SK-N-SH (cell line): ENCODE results near the gene TNFSF13. TPM values are rescaled to one million over a fixed set of nuclear protein-coding genes. Genes with fewer than 3 reads are reported as not detected.

ENCODE experiments used
- CTCF ChIA-PET: fragments of 300-600, 350-600 bp; formaldehyde crosslinking; extraction: SDS; loops from one replicate; lab custom pipeline; 2021; lab: Yijun Ruan, JAX
- POLR2A ChIA-PET: fragments of 350-600 bp; sonication (Branson Sonifier 250); formaldehyde crosslinking; extraction: SDS; loops from one replicate; lab custom pipeline; 2020; ENCODE audit warnings: antibody characterized with exemption, inconsistent platforms; lab: Yijun Ruan, JAX
- DNase-seq: peaks from one replicate; pipeline ENCODE4 v3.0.0; 2012
- H2AFZ ChIP-seq: fragments of 200-600 bp; sonication (generic); 2 replicates; pipeline ENCODE4 v1.8.1; 2016; ENCODE audit warnings: antibody characterized with exemption, mild to moderate bottlenecking, low read depth
- H3F3A ChIP-seq: fragments of 200-600 bp; sonication (generic); replicated peaks from 2 replicates; pipeline ENCODE3; 2016; ENCODE audit warnings: antibody characterized with exemption, mild to moderate bottlenecking; ENCODE audit not compliant: insufficient read depth
- H3K27ac ChIP-seq, 2 experiments: fragments of 200-500 bp in 1 of 2; fragments of 200-600 bp in 1 of 2; sonication (Bioruptor generic) in 1 of 2; sonication (generic), shearing (Covaris generic) in 1 of 2; 2 replicates each; pipeline versions ENCODE4 v1.5.1 to v1.6.1; 2014 to 2016; ENCODE audit warnings: low read depth in 2 of 2, inconsistent platforms in 1 of 2, low read length in 1 of 2, mild to moderate bottlenecking in 1 of 2, mixed read lengths in 1 of 2
- H3K27me3 ChIP-seq: fragments of 200-600 bp; sonication (generic), shearing (Covaris generic); 2 replicates; pipeline ENCODE4 v1.6.1; 2016; ENCODE audit warnings: mixed run types; ENCODE audit not compliant: insufficient read depth
- H3K36me3 ChIP-seq, 2 experiments: fragments of 200-500 bp in 1 of 2; fragments of 200-600 bp in 1 of 2; sonication (Bioruptor generic) in 1 of 2; sonication (generic) in 1 of 2; replicated peaks in 1 of 2; 2 replicates each; pipeline versions ENCODE3 to v1.5.1; 2014 to 2016; ENCODE audit warnings: low read length in 1 of 2, mild to moderate bottlenecking in 1 of 2; ENCODE audit not compliant: insufficient read depth in 2 of 2, control insufficient read depth in 1 of 2
- H3K4me1 ChIP-seq, 2 experiments: fragments of 200-500 bp in 1 of 2; fragments of 200-600 bp in 1 of 2; sonication (Bioruptor generic) in 1 of 2; sonication (generic), shearing (Covaris generic) in 1 of 2; 2 replicates each; pipeline versions ENCODE4 v1.5.1 to v1.6.1; 2014 to 2016; ENCODE audit warnings: low read depth in 1 of 2, low read length in 1 of 2, mixed run types in 1 of 2; ENCODE audit not compliant: insufficient read depth in 2 of 2, control insufficient read depth in 1 of 2
- H3K4me2 ChIP-seq: fragments of 200-600 bp; sonication (generic), shearing (Covaris generic); 2 replicates; pipeline ENCODE4 v1.6.1; 2017; ENCODE audit warnings: mixed run types
- H3K4me3 ChIP-seq, 2 experiments: fragments of 200-500 bp in 1 of 2; fragments of 200-600 bp in 1 of 2; sonication (Bioruptor generic) in 1 of 2; sonication (generic), shearing (Covaris generic) in 1 of 2; 2 replicates each; pipeline versions ENCODE4 v1.5.1 to v1.8.1; 2014 to 2016; ENCODE audit warnings: low read depth in 2 of 2, inconsistent platforms in 1 of 2, low read length in 1 of 2, mild to moderate bottlenecking in 1 of 2, mixed read lengths in 1 of 2, moderate library complexity in 1 of 2
- H3K79me2 ChIP-seq: fragments of 200-600 bp; sonication (generic); 2 replicates; pipeline ENCODE4 v1.8.1; 2017; ENCODE audit warnings: mild to moderate bottlenecking; ENCODE audit not compliant: insufficient read depth
- H3K9ac ChIP-seq: fragments of 200-600 bp; sonication (generic); 2 replicates; pipeline ENCODE4 v1.6.1; 2017; ENCODE audit warnings: mixed run types
- H3K9me2 ChIP-seq: fragments of 200-600 bp; sonication (generic); 2 replicates; pipeline ENCODE4 v1.6.1; 2017; ENCODE audit warnings: mixed run types
- H3K9me3 ChIP-seq: fragments of 200-600 bp; sonication (generic); 2 replicates; pipeline ENCODE4 v1.6.1; 2017; ENCODE audit warnings: mixed run types, mild to moderate bottlenecking, moderate library complexity
- H4K20me1 ChIP-seq: fragments of 200-600 bp; sonication (generic); 2 replicates; pipeline ENCODE4 v1.6.1; 2017; ENCODE audit warnings: mild to moderate bottlenecking, mixed run types; ENCODE audit not compliant: insufficient read depth
- ELF1 ChIP-seq: IDR thresholded peaks from 2 replicates; pipeline ENCODE4 v1.4.0; 2012
- FOXM1 ChIP-seq: IDR thresholded peaks from 2 replicates; pipeline ENCODE4 v1.4.0; 2012; ENCODE audit warnings: low read depth, mild to moderate bottlenecking
- MAX ChIP-seq: IDR thresholded peaks from 2 replicates; pipeline ENCODE4 v1.4.0; 2012; ENCODE audit warnings: low read depth
- MEF2A ChIP-seq: IDR thresholded peaks from 2 replicates; pipeline ENCODE4 v1.4.0; 2012; ENCODE audit warnings: low read depth, borderline replicate concordance
- RCOR1 ChIP-seq: fragments of 150-350 bp; IDR thresholded peaks from 2 replicates; pipeline ENCODE4 v1.6.1; 2017; ENCODE audit warnings: antibody characterized with exemption, low read length
- RFX5 ChIP-seq: IDR thresholded peaks from 2 replicates; pipeline ENCODE4 v1.6.1; 2012; ENCODE audit warnings: mild to moderate bottlenecking, improper control_type of control experiment, low read length
- RXRA ChIP-seq: IDR thresholded peaks from 2 replicates; pipeline ENCODE4 v1.4.0; 2012; ENCODE audit warnings: low read depth, mild to moderate bottlenecking, borderline replicate concordance
- SIN3A ChIP-seq: IDR thresholded peaks from 2 replicates; pipeline ENCODE4 v1.6.1; 2012; ENCODE audit warnings: low read depth, mild to moderate bottlenecking, low read length, moderate library complexity, borderline replicate concordance
- USF1 ChIP-seq: IDR thresholded peaks from 2 replicates; pipeline ENCODE4 v1.4.0; 2012; ENCODE audit warnings: low read depth, borderline replicate concordance
- ZBTB33 ChIP-seq: IDR thresholded peaks from 2 replicates; pipeline ENCODE4 v1.4.0; 2012; ENCODE audit warnings: low read depth, borderline replicate concordance
- WGBS: methylation state at CpG from one replicate; pipeline ENCODE4 v1.1.6; 2017; ENCODE audit warnings: low lambda C conversion rate; 5-methylcytosine and 5-hydroxymethylcytosine counted together
- polyA plus RNA-seq, 3 experiments: library from polyadenylated mRNA; depleted of rRNA; stranded (reverse); fragments of >200 nt; gene quantifications; 2 replicates each; pipeline ENCODE4 v1.2.3, GENCODE V29; 2012

Gene TNFSF13
- polyA plus RNA-seq, 1 of the 3 experiments (the other 2 are of a cell fraction) = 2.1 TPM

GRCh38 chr17:7551396-7551795 is 7.2 kb upstream of the TNFSF13 start:
- H3K9me2 ChIP-seq = no peaks in the 10 kb centered on the region
- no peak overlapping the region for H2AFZ ChIP-seq
- DNase-seq = no peak
- no peak overlapping the region for H3K9ac ChIP-seq
- no peak overlapping the region for H3K27ac ChIP-seq
- 93% methylated on average over 4 of the region's 4 CpGs for WGBS
- POLR2A ChIA-PET = no interaction called here
- CTCF ChIA-PET = interaction anchor here (1.6 to 7.8 kb wide), 2 partner anchors 10 to 36 kb away, joined by 3 to 55 read pairs; partner anchors contain the start of gene SENP3
- TF ChIP-seq MAX (no peak), FOXM1 (no peak), RFX5 (no peak), USF1 (no peak), SIN3A (no peak), ZBTB33 (no peak), RCOR1 (no peak), RXRA (no peak)
- TF ChIP-seq, all 33 proteins: peak for 0
- Histone ChIP-seq H3K4me3 (no peak overlapping the region), H4K20me1 (no peaks in the 10 kb centered on the region), H3K79me2 (no peaks in the 10 kb centered on the region), H3K9me3 (no peaks in the 10 kb centered on the region), H3F3A (no peaks in the 10 kb centered on the region), H3K4me1 (peaks cover 0 to 8% of the 10 kb centered on the region in 2 experiments; a peak in 1 of 4 replicates), H3K4me2 (no peak overlapping the region), H3K36me3 (peaks cover 0 to 4% of the 10 kb centered on the region in 2 experiments), H3K27me3 (no peaks in the 10 kb centered on the region)

- Histone ChIP-seq H3F3A (no peaks in the 10 kb centered on the region), H3K27me3 (no peaks in the 10 kb centered on the region), H3K4me2 (no peak overlapping the region), H3K4me3 (no peak overlapping the region), H3K9me2 (no peaks in the 10 kb centered on the region), H3K27ac (no peak overlapping the region), H3K36me3 (peaks cover 0 to 4% of the 10 kb centered on the region in 2 experiments), H2AFZ (no peak overlapping the region), H3K4me1 (peaks cover 0 to 15% of the 10 kb centered on the region in 2 experiments; a peak in 1 of 4 replicates), H3K79me2 (no peaks in the 10 kb centered on the region), H3K9ac (no peak overlapping the region), H4K20me1 (no peaks in the 10 kb centered on the region), H3K9me3 (no peaks in the 10 kb centered on the region)
- CTCF ChIA-PET = interaction anchor here (0.8 to 7.8 kb wide), 3 partner anchors 8 to 38 kb away, joined by 3 to 55 read pairs (median 4); partner anchors contain the start of gene SENP3
- TF ChIP-seq MEF2A = no peak
- no peak for TF ChIP-seq ELF1
- no peak for TF ChIP-seq USF1
- POLR2A ChIA-PET = interaction anchor here (0.7 kb wide), 1 partner anchor 35 kb away, joined by 4 read pairs; no protein-coding TSS in a partner anchor
- 72% methylated on average over 6 of the region's 6 CpGs for WGBS
- no peak for DNase-seq
Observed at GRCh38 chr17:7552621-7553051, 5.9 kb upstream of the TNFSF13 start.
